Measurements from ENCODE around the gene MMUT.
"Not testable (repeated sequence)": the region's sequence is repeated elsewhere in the genome, so short reads cannot be mapped to it uniquely, and the experiment has no call there.

Gene MMUT

DNA sequence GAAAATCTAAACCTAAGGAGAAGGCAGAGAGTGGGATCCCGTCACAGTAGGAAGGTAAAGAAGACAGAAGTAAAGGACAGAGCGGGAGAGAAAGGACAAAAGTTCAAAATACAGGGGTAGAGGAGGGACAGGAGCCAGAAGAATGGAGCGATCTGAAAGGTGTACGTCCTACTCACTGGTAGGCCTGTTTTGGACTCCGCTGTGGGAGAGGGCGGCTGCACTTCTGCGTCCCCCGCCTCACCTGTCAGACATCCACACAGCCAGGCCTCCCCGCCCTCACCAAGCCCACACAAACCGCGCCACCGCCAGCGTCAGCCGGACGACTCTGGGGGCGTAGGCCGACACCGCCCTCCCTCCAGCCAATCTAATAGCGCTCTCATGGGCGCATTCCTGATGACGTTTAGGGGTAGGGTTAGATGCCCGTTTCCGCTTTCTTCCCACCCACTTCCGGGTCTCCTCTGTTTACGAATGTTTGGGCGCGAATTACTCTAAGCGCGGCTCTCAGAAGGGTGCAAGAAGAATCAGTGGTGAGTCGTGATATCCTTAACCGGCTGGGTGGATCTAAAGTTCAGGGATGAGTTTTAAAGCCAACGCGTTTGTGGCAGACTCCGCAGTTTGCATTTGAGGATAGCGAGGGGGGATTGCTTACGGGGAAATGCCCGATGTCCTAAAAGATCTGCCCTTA is at the start of gene MMUT, which contains the start of gene CENPQ:
Gene MMUT, minus strand, starts transcription at position 327 of the 685 bp plus-strand sequence. CDS start 3,787 bp downstream, outside the sequence.
Gene CENPQ, plus strand, starts transcription at position 444 of the 685 bp plus-strand sequence. CDS start 6,807 bp downstream, outside the sequence.
- DNase-seq: peak; percentile 92

- no peak for DNase-seq
Measured at GRCh38 chr6:49509342-49509741, 46.3 kb upstream of the MMUT start.

- no peak for DNase-seq
Measured at GRCh38 chr6:49506569-49507111, 43.6 kb upstream of the MMUT start.

- DNase-seq: no peak
Measured at GRCh38 chr6:49504666-49505065, 41.6 kb upstream of the MMUT start.

DNA sequence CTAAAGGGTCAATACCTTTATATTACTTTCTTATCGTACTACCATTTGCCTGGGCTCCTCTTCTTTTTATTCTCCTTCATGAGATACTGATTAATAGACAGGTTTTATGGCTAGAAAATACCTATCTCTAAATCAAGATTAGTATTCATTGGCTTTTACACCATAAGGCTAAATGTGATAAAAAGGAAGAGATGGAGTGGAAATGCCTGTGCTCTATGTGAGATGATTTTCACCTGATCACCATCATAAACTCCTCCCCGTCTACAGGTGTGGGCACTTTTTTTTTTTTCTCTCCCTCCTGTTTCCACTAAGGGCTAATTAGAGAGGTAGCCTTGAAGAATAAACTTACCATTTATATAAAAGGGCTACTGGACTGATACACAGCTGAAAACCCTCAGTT is 36.6 kb upstream of the MMUT start, which contains the start of gene GLYATL3:
Gene GLYATL3, plus strand, starts transcription at position 301 of the 400 bp plus-strand sequence. CDS start 12,068 bp downstream, outside the sequence.
- no peak for DNase-seq

DNA sequence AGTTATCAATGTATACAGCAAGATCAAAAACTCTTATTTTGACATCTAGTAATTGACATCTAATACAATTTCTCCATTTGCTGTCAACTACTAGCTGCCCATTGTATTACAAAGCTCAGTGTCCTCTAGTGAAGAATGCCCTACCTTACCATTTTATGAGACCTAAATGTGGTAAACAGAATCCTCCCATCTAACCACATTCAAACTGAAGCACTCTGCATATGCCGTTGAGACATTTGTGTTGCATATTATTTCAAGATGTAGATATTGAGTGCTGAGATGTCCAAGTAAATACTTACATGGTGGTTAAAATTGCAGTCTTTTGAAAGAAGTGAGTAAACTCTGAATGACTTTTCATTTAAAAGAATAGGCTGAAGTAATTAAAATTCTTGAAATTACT is 36.1 kb upstream of the MMUT start:
- no peak for DNase-seq

- DNase-seq: no peak
Measured at GRCh38 chr6:49497304-49497703, 34.3 kb upstream of the MMUT start.

DNA sequence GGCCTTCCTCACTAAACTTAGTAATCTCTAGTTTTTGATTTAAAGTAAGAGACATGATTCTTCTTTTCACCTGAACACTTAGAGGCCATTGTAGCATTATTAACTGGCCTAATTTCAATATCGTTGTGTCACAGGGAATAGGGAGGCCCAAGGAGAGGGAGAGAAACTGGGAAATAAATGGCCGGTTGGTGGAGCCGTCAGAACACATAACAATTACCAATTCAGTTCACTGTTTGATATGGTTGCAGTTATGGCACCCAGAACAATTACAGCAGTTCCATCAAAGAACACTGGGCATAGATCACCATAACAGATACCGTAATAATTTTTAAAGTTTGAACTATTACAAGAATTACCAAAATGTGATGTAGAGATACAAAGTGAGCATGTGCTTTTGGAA is 27.6 kb upstream of the MMUT start:
- no peak for DNase-seq

DNA sequence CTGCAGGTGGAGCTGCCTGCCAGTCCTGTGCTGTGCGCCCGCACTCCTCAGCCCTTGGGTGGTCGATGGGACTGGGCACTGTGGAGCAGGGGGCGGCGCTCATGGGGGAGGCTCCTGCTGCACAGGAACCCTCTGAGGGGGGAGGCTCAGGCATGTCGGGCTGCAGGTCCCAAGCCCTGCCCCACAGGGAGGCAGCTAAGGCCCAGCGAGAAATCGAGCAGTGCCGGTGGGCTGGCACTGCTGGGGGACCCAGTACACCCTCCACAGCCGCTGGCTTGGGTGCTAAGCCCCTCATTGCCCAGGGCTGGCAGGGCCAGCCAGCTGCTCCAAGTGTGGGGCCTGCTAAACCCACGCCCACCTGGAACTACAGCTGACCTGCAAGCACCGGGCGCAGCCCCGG is 20.3 kb upstream of the MMUT start:
- DNase-seq: not testable (repeated sequence)

DNA sequence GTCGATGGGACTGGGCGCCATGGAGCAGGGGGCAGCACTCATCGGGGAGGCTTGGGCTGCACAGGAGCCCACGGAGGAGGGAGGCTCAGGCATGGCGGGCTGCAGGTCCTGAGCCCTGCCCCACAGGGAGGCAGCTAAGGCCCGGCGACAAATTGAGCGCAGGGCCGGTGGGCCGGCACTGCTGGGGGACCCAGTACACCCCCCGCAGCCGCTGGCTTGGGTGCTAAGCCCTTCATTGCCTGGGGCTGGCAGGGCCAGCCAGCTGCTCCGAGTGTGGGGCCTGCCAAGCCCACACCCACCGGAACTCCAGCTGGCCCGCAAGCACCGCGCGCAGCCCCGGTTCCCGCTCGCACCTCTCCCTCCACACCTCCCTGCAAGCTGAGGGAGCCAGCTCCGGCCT is 18.8 kb upstream of the MMUT start:
- DNase-seq: not testable (repeated sequence)

DNA sequence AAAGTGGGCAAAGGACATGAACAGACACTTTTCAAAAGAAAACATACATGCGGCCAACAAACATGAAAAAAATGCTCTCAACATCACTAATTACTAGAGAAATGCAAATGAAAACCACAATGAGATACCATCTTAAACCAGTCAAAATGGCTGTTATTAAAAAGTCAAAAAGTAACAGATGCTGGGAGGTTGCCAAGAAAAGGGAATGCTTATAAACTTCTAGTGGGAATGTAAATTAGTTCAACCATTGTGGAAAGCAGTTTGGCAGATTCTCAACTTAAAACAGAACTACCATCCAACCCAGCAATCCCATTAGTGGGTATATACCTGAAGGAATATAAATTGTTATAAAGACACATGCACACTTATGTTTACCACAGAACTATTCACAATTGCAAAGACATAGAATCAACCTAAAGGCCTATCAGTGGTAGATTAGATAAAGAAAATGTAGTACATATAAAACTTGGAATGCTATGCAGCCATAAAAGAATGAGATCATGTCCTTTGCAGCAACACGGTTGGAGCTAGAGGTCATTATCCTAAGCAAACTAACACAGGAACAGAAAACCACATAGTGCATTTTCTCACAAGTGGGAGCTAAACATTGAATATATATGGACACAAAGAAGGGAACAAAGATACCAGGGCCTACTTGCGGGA is 16.4 kb upstream of the MMUT start:
- no peak for DNase-seq

DNA sequence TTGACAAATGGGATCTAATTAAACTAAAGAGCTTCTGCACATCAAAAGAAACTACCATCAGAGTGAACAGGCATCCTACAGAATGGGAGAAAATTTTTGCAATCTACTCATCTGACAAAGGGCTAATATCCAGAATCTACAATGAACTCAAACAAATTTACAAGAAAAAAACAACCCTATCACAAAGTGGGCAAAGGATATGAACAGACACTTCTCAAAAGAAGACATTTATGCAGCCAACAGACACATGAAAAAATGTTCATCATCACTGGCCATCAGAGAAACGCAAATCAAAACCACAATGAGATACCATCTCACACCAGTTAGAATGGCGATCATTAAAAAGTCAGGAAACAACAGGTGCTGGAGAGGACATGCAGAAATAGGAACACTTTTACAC is 13.5 kb upstream of the MMUT start:
- not testable (repeated sequence) for DNase-seq

DNA sequence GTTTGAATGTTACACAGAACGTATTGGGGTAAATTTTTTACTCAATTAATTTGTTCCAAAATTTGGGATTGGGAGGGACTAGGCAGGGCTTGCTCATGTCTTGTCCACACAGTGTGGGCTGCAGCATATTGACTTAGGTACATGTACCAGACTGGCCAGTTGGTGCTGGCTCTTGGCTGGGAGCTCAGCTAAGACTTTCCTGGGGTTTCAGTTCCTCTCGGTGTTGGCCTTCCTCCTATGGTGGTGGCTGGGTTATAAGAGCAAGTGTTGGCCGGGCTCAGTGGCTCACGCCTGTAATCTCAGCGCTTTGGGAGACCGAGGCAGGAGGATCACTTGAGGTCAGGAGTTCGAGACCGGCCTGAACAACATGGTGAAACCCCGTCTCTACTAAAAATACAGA is 5.0 kb upstream of the MMUT start:
- no peak for DNase-seq

DNA sequence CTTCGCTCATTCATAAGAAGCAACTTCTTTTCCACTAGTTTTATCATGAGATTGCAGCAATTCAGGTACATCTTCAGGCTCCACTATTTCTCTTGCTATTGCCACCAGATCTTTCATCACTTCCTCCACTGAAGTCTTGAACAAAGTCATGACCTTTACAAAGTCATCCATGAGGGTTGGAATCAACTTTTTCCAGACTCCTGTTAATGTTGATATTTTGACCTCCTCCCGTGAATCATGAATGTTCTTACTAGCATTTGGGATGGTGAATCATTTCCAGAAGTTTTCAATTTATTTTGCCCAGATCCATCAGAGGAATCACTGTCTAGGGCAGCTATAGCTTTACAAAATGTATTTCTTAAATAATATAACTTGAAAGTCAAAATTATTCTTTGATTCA is 1.6 kb upstream of the MMUT start:
- DNase-seq: no peak

GRCh38 chr6:49463612-49463967 is 537 bp upstream of the MMUT start:
- no peak for DNase-seq

DNA sequence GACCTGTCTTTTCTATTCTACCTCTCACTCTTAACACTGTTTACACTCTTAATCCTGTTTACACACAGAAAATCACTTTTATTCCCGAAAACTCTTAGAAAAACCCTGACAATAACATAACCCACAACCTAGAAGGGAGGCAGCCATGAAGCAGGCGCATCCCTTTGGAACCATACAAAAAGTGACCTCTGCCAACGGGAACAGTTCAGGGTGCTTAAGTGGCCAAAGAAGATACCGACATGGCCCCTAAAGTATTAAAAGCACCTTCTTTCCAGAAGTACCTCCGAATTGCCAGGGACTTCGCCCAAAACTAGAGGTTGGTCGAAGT is 490 bp downstream of the MMUT start:
- DNase-seq: no peak

- DNase-seq: no peak
Measured at GRCh38 chr6:49462071-49462470, 982 bp downstream of the MMUT start.

DNA sequence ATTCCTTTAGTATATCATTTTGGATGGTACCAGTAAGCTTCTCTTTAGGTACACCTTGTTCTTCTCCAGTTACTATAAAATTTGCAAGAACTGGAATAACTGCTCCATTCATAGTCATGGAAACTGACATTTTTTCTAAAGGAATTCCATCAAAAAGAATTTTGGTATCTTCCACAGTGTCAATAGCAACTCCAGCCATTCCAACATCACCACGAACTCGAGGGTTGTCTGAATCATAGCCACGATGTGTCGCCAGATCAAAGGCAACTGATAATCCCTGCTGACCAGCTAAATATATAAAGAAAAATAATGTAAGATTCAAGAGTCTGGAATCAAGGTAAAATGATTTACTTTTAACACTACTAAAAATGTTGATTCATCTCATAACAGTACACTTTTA is 5.3 kb downstream of the MMUT start:
- DNase-seq: no peak

DNA sequence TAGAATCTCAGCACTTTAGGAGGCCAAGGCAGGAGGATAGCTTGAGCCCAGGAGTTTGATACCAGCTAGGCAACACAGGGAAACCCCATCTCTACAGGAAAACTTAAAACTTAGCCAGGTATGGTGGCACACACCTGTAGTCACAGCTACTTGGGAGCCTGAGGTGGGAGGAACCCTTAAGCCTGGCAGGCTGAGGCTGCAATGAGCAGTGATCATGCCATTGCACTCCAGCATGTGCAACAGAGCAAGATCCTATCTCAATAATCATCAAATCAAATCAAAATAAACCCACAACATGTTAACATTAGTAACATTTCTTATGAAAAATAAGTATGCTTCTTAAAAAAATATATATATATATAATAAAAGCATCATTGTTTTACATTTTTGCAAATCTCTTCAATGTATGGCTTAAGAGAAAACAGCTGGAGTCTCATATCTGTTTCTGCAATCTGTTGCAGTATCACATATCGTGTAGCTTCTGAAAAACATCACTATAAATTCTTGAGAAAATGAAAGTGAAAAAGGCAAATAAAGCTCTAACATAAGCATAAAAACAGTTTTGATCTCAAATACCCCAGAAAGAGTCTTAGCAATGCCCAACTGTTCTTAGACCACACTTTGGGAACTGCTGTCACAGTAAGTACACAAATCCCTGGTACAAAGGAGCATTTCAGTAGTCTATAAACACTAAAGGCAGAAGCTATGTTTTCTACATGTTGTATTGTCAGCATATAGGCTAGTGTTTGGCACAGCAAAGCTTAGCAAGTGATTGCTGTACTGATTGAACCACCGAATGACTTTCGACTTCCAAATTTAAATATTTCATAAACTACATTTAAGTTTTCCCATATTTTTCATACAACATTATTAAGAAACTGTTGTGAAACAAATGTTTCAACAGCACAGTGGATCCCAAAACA is 8.0 kb downstream of the MMUT start:
- DNase-seq: no peak

DNA sequence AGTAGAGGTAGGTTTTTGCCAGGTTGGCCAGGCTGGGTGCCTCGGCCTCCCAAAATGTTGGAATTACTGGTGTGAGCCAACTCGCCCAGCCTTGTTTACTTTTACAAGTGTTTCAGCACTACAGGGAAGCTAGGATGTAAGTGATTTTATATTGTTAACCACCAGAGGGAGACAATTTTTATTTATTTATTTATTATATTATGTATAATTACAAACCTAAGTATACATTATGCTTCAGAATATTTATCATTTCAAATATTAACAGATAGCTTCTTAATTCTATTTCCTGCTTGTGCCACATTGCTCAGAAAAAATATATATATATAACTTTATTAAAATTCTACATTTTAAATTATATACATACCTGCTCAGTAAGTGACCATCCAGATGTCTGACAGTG is 9.8 kb downstream of the MMUT start:
- no peak for DNase-seq

- no peak for DNase-seq
Measured at GRCh38 chr6:49430866-49431265, 32.2 kb downstream of the MMUT start.

GRCh38 chr6:49430187-49430586 is 32.9 kb downstream of the MMUT start:
- no peak for DNase-seq

DNA sequence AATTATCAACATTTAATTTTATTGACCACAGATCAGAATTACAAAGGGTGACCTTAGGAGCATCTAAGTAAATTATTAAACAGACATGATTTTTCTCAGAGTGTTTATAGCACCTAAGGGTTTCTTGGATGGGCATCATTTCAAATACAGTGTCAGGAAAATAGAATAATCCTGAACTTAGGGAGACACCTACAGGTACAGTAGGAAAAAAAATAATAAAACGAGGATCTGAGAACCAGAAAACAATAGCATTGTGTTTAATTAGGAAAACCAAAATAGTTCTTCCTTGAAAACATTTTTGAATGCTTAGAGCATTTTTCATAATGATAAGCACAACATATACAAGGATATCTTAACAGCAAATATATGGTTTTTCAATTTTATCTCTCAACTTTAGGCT is 39.2 kb downstream of the MMUT start:
- DNase-seq: no peak
